Measurements from ENCODE around the gene P3H2. TPM values are rescaled to one million over a fixed set of nuclear protein-coding genes. Genes with fewer than 3 reads are reported as not detected.

Gene P3H2
- total and polyA plus RNA-seq, 9 of the 15 experiments (the other 6 are each of a cell fraction or from before 2014, with no cell fraction given) = 0.04 to 0.26 (median 0.22) TPM; not detected in 6

DNA sequence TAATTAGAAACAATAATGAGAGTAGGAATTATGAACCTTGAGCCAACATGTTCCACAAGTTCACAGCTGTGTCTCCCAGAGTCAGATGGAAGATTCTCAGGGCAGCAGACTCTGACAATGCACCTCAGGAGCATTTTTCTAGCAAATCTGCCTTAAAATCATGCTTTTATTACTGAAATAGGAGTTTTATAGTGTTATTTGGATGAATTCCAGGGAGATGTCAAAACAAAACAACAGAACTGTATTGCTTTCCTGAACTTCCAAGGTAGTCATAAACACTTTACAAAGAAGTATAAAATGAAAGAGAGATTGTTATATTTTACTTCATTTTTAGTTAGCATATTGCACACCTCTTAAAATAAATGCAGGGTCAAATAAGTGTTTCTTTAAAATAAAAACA is 77.0 kb downstream of the P3H2 start:
- Histone ChIP-seq H3K27me3 (ENCODE audit: control insufficient read depth in 2 of 2, insufficient read depth in 2 of 2, low read length in 2 of 2) (no peaks in the 10 kb centered on the region), H2AFZ (ENCODE audit: low read depth, low read length) (no peak overlapping the region), H4K20me1 (replicated peaks; ENCODE audit: control insufficient read depth, insufficient read depth, low read length) (no peaks in the 10 kb centered on the region), H3K36me3 (ENCODE audit: control insufficient read depth, insufficient read depth, low read length) (no peaks in the 10 kb centered on the region), H3K9me1 (ENCODE audit: control insufficient read depth, insufficient read depth, low read length) (no peaks in the 10 kb centered on the region), H3K9me3 (replicated peaks; ENCODE audit: control insufficient read depth, insufficient read depth, low read depth, low read length) (no peaks in the 10 kb centered on the region; the same call in 1 of the 2 replicates), H3K79me2 (ENCODE audit: control insufficient read depth, insufficient read depth, low read length) (no peaks in the 10 kb centered on the region), H3K4me2 (ENCODE audit: insufficient read depth, low read length) (no peak overlapping the region), H3K9ac (ENCODE audit: insufficient read depth in 1 of 2, low read depth in 2 of 2, low read length in 2 of 2) (no peak overlapping the region), H3K27ac (ENCODE audit: extremely low read depth, low read depth, low read length) (no peak overlapping the region), H3K4me1 (replicated peaks in 1 of 2; ENCODE audit: control insufficient read depth in 2 of 2, insufficient read depth in 2 of 2, low read length in 2 of 2) (no peaks in the 10 kb centered on the region), H3K4me3 (no peak overlapping the region)
- intact Hi-C loops (cut with micrococcal nuclease) (no loop called here), in situ Hi-C loops (cut with MboI) (no loop called here)
- no TSS peak for BruUV-seq (replicated peaks)
- ATAC-seq (no peak), FAIRE-seq (no peak), DNase-seq (ENCODE audit: extremely low read depth in 1 of 4, low spot score in 3 of 4) (no peak)
- ChIA-PET CTCF (ENCODE audit: low intra/inter-chr PET ratio) (no interaction called here), POLR2A (no interaction called here)
- TF ChIP-seq, protein P1, sequence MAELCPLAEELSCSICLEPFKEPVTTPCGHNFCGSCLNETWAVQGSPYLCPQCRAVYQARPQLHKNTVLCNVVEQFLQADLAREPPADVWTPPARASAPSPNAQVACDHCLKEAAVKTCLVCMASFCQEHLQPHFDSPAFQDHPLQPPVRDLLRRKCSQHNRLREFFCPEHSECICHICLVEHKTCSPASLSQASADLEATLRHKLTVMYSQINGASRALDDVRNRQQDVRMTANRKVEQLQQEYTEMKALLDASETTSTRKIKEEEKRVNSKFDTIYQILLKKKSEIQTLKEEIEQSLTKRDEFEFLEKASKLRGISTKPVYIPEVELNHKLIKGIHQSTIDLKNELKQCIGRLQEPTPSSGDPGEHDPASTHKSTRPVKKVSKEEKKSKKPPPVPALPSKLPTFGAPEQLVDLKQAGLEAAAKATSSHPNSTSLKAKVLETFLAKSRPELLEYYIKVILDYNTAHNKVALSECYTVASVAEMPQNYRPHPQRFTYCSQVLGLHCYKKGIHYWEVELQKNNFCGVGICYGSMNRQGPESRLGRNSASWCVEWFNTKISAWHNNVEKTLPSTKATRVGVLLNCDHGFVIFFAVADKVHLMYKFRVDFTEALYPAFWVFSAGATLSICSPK (IDR thresholded peaks at IDR 0.05; ENCODE audit: borderline replicate concordance) = no peak
- TF ChIP-seq ZNF699 (CRISPR knock-in tag; IDR thresholded peaks at IDR 0.05; ENCODE audit: insufficient replicate concordance) (no peak), RCOR1 (IDR thresholded peaks at IDR 0.05; ENCODE audit: borderline replicate concordance in 1 of 2, low read depth in 2 of 2, low read length in 2 of 2) (no peak), TAF1 (IDR thresholded peaks at IDR 0.05; ENCODE audit: control insufficient read depth, extremely low read depth, insufficient read depth, low read length, severe bottlenecking) (no peak), C11orf30 (IDR thresholded peaks at IDR 0.05; ENCODE audit: low read depth) (no peak)
- TF ChIP-seq, protein P2, sequence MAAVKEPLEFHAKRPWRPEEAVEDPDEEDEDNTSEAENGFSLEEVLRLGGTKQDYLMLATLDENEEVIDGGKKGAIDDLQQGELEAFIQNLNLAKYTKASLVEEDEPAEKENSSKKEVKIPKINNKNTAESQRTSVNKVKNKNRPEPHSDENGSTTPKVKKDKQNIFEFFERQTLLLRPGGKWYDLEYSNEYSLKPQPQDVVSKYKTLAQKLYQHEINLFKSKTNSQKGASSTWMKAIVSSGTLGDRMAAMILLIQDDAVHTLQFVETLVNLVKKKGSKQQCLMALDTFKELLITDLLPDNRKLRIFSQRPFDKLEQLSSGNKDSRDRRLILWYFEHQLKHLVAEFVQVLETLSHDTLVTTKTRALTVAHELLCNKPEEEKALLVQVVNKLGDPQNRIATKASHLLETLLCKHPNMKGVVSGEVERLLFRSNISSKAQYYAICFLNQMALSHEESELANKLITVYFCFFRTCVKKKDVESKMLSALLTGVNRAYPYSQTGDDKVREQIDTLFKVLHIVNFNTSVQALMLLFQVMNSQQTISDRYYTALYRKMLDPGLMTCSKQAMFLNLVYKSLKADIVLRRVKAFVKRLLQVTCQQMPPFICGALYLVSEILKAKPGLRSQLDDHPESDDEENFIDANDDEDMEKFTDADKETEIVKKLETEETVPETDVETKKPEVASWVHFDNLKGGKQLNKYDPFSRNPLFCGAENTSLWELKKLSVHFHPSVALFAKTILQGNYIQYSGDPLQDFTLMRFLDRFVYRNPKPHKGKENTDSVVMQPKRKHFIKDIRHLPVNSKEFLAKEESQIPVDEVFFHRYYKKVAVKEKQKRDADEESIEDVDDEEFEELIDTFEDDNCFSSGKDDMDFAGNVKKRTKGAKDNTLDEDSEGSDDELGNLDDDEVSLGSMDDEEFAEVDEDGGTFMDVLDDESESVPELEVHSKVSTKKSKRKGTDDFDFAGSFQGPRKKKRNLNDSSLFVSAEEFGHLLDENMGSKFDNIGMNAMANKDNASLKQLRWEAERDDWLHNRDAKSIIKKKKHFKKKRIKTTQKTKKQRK (IDR thresholded peaks at IDR 0.05; ENCODE audit: borderline replicate concordance, low read depth, low read length) = no peak
- TF ChIP-seq, protein P3, sequence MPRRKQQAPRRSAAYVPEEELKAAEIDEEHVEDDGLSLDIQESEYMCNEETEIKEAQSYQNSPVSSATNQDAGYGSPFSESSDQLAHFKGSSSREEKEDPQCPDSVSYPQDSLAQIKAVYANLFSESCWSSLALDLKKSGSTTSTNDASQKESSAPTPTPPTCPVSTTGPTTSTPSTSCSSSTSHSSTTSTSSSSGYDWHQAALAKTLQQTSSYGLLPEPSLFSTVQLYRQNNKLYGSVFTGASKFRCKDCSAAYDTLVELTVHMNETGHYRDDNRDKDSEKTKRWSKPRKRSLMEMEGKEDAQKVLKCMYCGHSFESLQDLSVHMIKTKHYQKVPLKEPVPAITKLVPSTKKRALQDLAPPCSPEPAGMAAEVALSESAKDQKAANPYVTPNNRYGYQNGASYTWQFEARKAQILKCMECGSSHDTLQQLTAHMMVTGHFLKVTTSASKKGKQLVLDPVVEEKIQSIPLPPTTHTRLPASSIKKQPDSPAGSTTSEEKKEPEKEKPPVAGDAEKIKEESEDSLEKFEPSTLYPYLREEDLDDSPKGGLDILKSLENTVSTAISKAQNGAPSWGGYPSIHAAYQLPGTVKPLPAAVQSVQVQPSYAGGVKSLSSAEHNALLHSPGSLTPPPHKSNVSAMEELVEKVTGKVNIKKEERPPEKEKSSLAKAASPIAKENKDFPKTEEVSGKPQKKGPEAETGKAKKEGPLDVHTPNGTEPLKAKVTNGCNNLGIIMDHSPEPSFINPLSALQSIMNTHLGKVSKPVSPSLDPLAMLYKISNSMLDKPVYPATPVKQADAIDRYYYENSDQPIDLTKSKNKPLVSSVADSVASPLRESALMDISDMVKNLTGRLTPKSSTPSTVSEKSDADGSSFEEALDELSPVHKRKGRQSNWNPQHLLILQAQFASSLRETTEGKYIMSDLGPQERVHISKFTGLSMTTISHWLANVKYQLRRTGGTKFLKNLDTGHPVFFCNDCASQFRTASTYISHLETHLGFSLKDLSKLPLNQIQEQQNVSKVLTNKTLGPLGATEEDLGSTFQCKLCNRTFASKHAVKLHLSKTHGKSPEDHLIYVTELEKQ (CRISPR knock-in tag; IDR thresholded peaks at IDR 0.05) = no peak
- TF ChIP-seq, protein P4, sequence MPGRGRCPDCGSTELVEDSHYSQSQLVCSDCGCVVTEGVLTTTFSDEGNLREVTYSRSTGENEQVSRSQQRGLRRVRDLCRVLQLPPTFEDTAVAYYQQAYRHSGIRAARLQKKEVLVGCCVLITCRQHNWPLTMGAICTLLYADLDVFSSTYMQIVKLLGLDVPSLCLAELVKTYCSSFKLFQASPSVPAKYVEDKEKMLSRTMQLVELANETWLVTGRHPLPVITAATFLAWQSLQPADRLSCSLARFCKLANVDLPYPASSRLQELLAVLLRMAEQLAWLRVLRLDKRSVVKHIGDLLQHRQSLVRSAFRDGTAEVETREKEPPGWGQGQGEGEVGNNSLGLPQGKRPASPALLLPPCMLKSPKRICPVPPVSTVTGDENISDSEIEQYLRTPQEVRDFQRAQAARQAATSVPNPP (IDR thresholded peaks at IDR 0.05; ENCODE audit: borderline replicate concordance, insufficient read depth, insufficient read length) = no peak
